Brain pericyte (primary cell): Measurements from ENCODE around the gene SMAD3.

Source experiments
- DNase-seq: peaks from one replicate; pipeline ENCODE4 v3.0.0-alpha.2; 2012; ENCODE audit warnings: low read depth, low spot score

SMAD3 gene

DNA sequence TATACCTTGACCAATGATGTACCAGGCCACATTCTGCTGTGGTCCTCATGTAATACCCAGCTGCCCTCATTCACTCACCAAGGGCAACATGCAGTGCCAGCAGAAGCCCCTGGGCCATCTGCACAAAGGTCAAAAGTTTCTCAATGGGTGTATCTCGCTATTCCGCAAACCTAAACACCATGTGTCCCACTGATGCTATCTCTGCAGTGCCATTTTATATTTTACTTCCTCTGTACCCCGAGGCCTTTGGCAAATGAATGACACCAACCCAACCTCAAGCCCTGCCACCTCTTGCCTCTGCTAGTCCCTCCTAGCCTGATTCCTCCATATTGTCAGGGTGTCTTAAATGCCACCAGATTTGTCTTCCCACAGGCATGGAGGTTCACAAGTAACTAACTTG lies 129.9 kb downstream of the SMAD3 start:
- DNase-seq: no peak

GRCh38 chr15:67196222-67196621 lies 130.8 kb downstream of the SMAD3 start:
- no peak for DNase-seq

DNA sequence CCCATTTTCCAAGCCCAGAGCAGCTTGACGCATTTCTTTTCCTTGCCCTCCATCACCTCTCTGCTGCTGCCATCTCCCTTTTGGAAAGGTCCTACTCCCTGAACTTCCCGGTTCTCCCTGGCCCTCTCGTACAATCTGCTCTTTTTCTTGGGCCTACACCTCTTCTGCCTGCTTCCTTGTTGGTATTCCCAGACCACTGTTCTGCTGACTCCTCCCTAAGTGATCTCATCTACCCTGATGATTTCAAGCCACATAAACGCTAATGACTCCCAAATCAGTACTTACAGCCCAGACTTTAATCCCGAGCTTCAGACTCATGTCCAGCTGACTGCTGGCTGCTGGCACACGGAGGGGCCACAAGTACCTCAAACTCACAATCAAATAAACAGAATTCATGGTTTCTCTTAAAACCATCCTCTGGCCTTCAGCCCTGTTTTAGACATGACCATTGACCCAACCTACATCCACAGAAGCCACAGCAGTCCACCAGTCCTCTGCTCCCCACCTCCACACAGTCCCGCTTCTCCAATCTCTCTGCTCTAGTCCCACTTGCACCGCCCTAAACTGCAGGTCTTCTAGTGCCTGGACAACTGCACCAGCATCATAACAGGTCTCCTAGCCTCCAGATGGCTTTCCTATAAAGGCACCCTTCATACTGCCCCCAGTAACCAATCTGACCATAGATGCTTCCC lies 131.4 kb downstream of the SMAD3 start:
- DNase-seq: no peak

DNA sequence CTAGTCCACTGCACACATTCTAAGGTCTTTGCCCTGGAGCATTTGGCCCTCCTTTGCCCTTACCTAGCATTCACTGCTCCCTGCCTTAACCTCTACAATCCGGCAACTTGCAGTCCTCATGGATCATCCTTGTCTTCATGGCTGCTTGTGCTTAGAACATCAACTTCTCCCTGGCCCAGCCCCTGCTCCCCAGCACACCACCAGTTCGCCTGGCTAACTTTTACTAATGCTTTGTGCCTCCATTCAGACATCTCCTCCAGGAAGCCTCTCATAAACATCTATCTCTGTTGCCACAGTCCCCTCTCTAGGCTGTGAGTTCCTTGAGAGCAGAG lies 131.9 kb downstream of the SMAD3 start:
- no peak for DNase-seq

DNA sequence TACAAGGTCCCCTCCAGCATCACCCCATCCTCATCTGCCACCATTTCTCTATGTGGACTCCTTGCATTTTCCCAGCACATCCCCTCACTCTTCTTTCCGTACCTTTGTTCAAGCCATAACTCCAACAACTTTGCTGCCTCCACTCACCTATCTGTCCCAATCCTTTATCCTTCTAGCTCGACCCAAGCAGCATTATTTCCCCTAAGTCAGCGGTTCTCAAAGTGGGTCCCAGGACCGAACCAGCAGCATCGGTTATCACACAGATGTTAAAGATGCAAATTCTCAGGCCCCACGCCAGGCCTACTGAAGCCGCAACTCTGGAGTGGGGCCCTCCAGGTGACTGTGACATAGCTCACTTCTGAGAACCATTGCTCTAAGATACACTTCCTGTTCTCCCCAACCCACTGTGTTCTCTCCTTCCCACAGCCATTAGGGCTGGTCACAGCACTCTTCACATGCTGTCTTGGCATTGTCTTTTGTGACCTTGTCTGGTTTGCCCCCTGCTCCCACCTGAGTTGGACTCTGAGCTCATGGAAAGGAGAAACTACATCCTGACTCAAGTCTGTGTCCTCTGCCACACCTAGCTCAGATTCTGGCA lies 132.9 kb downstream of the SMAD3 start:
- no peak for DNase-seq

GRCh38 chr15:67199391-67199790 lies 134.0 kb downstream of the SMAD3 start:
- DNase-seq: no peak

GRCh38 chr15:67199881-67200763 lies 134.7 kb downstream of the SMAD3 start:
- no peak for DNase-seq

GRCh38 chr15:67201136-67201535 lies 135.7 kb downstream of the SMAD3 start:
- DNase-seq: no peak

- no peak for DNase-seq
Measured at GRCh38 chr15:67202091-67202490, 136.7 kb downstream of the SMAD3 start.

DNA sequence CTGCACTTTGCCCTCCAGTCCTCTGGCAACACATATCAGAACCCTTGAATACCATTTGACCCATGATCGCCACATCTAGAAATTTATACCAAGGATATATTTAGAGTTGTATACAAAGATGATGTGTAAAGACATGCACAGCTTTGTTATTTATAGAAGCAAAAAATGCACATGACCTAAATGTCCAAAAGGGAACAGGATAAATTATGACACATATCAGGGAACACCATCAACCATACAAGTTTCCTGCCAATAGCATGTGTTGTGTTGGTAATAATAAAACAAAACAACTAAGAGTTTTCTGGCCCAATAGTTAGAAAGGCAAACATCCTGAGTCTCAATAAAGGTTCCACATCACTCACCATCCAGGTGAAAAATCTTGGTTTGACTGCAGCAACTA lies 137.6 kb downstream of the SMAD3 start:
- DNase-seq: no peak

DNA sequence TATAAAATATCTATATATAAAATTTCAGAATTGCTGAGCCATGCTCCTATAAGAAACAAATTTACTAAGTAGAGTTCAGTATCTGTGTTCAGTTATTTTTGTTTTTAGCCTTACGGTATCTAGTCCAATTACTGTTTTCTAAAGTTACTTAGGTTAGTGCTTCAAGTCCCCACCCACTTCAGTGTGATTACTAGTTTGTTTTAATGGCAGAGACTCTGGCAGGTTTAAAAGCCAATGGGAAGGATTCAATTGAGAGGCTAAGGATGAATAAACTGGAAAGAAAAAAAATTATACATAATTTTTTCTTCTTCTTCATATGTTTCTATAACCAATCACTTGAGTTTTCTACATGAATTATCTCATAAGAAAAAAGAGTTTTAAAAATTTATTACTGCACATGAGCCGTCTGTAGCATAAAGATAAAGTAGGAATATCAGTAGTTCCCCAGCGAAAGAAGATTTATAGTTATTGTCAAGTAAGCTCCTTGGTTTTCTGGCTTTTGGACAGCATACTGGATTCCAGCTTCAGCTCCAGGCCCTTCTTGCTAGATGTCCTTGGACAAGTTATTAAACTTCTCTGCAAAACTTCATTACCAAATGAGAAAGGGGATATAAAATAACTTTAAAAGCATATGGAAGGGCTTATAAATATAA lies 142.3 kb downstream of the SMAD3 start:
- no peak for DNase-seq

DNA sequence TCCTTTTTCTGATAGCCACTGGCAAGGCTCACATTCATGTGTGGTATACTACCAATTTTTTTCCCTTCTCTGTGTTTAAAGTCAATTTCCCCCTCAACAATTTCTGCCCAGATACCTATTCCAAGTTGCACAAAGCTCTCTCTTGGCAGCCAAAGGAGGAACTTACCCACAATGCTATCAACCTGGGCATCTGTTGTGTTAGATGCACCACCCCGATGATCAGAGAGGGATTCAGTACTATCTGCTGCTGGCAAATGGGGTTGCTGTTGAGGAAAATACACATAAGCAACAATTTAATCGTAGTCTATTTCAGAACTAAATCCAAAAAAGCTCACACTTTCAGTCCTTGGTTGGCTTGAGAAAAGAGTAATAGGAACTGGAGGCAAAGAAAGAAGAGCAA lies 143.0 kb downstream of the SMAD3 start:
- no peak for DNase-seq

- DNase-seq: no peak
Measured at GRCh38 chr15:67210555-67211168, 145.3 kb downstream of the SMAD3 start.

GRCh38 chr15:67212684-67213367 lies 147.4 kb downstream of the SMAD3 start:
- no peak for DNase-seq

- no peak for DNase-seq
Measured at GRCh38 chr15:67215102-67215501, 149.7 kb downstream of the SMAD3 start.

GRCh38 chr15:67216859-67217258 lies 151.5 kb downstream of the SMAD3 start:
- DNase-seq: no peak

DNA sequence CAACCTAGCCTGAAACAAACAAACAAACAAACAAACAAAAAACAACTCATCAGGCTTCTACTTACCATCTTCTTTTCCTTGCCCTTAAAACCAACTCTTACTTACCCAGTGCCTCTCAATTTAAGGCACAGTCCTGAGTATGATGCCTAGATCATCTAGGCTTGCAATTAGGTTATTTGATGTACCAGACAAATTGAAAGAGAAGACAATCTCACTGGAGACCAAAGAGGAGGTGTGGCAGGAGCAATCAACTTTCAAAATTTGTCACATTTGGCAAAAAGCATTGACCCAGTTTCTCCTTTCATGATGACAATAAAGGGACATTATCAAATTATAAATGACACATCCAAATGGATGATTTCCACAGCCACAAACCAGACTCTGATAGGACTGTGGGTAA lies 153.0 kb downstream of the SMAD3 start:
- DNase-seq: no peak

DNA sequence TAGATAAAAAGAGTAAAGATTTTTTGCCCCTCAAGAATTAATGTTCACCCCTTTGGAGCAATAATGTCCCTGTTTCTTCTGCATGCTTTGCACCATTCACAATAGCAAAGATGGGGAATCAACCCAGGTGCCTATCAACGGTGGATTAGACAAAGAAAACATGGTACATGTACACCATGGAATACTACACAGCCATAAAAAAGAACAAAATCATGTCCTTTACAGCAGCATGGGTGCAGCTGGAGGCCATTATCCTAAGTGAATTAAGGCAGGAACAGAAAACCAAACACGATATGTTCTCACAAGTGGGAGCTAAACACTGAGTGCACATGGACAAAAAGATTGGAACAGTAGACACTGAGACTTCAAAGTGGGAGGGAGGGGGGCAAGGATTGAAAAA lies 153.9 kb downstream of the SMAD3 start:
- DNase-seq: no peak

GRCh38 chr15:67224889-67225288 lies 159.5 kb downstream of the SMAD3 start:
- DNase-seq: no peak

DNA sequence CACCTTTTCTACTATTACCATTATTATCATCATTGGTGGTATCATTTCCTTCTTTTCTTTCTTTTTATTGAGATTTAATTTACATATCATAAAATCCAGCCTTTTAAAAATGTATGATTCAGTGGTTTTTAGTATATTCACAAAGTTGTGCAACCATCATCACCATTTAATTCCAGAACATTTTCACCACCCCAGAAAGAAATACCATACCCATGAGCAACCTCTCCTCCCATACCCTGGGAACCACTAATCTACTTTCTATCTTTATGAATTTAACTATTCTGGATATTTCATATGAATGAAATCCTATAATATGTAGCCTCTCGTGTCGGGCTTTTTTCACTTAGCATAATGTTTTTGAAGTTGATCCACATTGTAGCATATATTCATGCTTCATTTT lies 159.9 kb downstream of the SMAD3 start:
- no peak for DNase-seq

GRCh38 chr15:67227431-67227830 lies 162.0 kb downstream of the SMAD3 start:
- no peak for DNase-seq
